HG02981 (cell line): Measurements from ENCODE around the gene ITGAD.

Experiments used
- ATAC-seq: cut with Tn5 transposase; IDR thresholded peaks from one replicate; pipeline ENCODE4 v1.9.1; 2021; ENCODE audit warnings: mild to moderate bottlenecking, moderate library complexity; ENCODE audit not compliant: unreplicated experiment

The ITGAD gene

DNA sequence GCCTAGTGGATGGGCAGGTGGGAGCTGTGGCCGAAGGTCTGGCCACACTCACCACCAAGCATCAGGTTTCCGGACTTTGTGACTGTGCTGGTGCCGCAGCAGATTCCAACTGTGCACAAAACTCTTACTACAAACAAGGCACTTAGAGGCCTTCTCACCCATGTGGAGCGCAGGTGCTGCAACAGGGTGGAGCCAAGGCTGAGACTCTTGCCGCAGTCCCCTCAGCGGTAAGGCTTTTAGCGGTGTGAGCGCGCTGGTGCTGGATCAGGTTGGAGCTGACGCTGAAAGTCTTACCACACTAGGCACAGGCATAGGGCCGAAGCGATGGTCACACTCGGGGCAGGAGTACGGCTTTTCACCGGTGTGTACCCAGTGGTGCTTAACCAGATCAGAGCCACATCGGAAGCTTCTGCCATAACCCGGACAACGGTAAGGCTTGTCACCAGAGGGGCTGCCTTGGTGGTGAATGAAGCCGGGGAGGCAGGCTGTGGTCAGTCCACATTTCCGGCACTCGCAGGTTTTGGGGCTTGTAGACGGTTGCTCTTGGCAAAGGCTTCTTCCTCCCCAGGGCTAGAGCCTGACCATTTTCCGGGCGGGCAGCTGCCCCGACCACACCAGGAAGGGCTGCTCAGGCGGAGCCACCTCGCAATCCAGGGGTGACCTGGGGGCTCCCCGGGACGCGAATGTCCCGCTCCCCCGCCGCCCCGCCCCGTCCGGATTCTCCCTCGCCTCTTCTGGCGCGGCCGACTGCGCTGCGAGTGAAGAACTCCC is 65.1 kb downstream of the ITGAD start:
- ATAC-seq, result peak; percentile 18

DNA sequence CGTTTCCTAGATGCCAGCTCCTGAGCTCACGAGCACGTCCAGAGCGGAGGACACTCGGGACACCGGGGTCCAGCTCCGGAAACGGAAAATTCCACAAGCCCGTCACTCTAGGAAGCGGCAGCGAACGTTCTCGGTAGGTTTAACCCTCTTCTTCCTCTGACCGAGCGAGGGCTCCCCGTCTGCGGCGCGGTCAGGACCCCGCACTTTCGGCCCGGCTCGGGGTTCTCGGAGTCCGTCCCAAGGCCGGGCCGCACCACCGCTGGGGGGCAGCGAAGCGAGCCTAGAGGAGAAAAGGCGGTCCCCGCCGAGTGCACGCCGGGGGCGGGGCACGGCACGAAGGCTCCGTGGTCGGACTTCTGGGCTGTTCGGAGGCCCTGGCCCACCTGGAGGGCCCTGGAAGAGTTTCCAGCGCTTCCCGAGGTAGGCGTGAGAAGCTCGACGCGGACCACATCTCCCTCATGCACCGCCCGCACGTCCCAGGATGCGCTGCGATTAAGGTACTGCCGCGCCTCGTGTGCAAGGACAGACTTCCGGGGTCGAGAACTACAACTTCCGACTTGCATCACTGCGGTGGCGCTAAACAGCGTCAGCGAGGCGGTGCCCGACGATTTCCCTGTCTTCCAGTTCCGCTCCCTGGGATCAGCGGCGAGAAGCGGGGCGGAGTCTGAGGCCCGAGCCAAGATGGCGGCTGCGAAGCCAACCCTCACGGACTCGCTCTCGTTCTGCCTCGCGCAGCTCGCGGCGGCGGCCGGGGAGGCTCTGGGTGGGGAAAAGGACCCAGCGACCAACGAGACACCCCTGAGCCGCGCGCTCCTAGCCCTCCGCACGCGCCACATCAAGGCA is 65.9 kb downstream of the ITGAD start, which contains the start of gene ARMC5:
ARMC5 (plus strand) TSS at position 658 of the 843 bp plus-strand sequence; CDS start at position 682, 24 bp downstream.
- ATAC-seq, result peak; percentile 64

DNA sequence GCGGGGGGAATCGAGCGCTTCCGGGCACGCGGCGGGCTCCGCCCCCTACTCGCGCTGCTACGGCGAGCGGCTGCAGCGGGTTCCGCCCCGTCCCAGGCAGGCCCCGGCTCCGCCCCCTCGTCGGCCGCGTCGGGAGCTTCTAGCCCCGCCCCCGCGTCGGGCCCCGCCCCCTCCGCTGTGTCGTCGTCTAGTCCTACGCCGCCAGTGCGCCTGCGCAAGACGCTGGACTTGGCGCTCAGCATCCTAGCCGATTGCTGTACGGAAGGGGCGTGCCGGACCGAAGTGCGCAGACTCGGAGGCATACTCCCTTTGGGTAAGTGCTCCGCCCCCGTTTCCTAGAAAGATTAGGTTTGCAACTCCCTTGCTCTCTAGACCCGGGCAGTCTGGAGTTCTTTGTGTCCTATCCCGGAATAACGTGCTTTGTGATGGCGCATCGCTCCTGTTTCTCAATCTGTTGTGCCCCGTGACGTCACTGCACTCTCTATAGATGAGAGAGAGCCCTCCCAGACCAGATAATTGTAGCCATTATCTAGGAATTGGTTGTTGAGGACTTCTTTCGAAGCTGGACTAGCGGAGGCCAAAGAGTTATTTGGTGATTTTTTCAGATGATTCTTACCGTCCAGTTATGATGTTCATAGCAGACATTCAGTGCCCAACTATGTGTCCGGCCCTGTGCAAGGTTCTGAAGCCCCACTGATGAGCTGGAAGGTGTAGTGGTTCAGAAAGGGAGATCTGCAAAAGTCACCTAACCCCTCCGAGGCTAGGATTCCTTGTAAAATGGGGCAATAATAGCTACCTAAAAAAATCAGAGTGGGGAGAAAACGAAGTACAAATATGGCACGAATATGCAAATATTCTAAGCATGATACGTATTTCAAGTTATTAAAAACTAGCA is 66.8 kb downstream of the ITGAD start:
- ATAC-seq, result peak; percentile 67

DNA sequence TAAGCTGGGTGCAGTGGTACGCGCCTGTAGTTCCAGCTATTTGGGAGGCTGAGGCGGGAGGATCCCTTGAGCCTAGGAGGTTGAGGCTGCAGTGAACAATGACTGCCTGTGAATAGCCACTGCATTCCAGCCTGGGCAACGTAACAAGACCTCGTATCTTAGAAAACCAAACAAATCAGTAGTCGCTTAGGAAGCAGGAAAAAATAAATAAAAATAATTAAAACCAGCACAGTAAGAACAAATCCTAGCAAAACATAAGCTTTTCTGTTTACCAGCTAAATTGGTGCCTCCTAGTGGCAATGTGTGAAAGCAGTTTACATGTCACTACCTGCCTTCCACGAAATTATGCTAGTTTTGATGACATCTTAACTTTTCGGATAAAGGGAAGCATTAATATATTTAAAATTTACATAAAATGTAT is 67.5 kb downstream of the ITGAD start:
- ATAC-seq, result no peak

DNA sequence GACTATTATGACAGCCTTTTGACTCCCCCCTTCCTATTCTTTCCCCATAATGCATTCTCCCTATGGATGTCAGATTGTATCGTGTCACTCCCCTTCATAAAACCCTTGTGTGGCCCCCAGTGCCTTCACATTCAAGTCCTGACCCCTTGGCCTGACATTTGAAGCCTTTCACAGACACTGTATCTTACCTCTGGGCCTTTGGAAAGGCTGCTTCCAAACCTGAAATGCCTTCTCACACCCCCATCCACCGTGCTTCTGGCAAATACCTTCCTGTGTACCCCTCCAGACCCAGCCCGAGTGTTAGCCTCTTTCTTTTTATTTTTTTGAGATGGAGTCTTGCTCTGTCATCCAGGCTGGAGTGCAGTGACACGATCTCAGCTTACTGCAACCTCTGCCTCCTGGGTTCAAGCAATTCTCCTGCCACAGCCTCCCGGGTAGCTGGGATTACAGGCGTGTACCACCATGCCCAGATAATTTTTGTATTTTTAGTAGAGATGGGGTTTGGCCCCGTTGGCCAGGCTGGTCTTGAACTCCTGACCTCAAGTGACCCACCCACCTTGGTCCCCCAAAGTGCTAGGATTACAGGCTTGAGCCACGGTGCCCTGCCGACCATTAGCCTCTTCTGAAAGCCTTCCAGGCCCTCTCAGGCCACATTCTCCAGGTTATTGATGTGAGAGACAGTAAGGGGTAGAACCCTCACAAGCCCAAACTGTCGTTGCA is 68.2 kb downstream of the ITGAD start:
- no peak for ATAC-seq

GRCh38 chr16:31461921-31462804 is 69.0 kb downstream of the ITGAD start:
- no peak for ATAC-seq

DNA sequence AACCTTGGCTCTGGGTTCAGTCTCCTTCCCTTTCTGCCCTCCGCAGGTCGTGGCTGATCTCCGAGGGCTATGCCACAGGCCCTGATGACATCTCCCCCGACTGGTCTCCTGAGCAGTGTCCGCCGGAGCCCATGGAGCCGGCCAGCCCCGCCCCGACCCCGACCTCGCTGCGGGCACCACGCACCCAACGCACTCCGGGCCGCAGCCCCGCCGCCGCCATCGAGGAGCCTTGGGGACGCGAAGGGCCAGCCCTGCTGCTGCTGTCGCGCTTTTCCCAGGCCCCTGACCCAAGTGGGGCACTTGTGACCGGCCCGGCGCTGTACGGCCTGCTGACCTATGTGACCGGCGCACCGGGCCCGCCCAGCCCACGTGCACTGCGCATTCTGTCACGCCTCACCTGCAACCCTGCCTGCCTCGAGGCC is 71.2 kb downstream of the ITGAD start:
- no peak for ATAC-seq

DNA sequence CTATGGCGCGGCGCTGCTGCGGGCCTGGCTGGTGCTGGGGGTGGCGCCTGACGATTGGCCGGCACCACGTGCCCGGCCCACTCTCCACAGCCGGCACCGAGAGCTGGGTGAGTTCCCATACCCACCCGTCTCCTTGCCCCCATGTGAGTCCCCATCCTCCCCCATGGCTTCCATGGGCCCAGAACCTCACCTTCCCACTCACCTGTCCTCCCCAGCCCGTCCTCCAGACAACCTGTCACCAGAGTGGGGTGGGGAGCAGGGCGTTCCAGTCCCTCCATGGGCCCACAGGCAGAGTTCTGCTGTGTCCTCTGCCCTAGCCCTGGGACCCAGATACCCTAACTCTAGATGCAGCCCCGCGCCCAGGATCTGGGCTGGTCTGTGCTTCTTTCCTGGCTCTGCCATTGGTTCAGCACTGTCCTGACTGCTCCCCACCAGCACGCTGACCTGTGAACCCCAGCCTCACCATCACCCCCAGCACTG is 71.7 kb downstream of the ITGAD start:
- no peak for ATAC-seq

DNA sequence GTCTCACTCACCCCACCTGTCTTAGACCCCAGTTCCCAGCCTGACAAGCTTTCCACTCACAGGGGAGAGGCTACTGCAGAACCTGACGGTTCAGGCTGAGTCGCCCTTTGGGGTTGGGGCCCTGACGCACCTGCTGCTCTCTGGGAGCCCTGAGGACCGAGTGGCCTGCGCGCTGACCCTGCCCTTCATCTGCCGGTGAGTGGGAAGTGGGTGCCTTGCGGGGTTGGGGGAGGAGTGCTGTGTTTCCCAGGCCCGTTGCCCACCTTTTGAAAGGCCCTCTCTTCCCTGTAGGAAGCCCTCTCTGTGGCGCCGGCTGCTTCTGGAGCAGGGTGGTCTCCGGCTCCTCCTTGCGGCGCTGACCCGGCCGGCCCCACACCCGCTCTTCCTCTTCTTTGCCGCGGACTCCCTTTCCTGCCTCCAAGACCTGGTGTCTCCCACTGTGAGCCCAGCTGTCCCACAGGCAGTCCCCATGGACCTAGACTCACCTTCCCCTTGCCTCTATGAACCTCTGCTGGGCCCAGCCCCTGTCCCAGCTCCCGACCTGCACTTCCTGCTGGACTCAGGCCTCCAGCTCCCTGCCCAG is 72.7 kb downstream of the ITGAD start:
- ATAC-seq, result no peak

DNA sequence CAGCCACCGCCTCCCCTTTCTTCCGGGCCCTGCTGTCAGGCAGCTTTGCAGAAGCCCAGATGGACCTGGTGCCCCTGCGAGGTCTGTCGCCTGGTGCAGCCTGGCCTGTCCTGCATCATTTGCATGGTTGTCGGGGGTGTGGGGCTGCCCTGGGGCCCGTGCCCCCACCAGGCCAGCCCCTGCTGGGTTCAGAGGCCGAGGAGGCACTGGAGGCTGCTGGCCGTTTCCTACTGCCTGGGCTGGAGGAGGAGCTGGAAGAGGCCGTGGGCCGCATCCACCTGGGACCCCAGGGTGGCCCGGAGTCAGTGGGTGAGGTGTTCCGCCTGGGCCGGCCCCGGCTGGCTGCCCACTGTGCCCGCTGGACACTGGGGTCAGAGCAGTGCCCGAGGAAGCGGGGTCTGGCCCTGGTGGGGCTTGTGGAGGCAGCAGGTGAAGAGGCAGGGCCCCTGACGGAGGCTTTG is 73.3 kb downstream of the ITGAD start:
- ATAC-seq, result no peak

DNA sequence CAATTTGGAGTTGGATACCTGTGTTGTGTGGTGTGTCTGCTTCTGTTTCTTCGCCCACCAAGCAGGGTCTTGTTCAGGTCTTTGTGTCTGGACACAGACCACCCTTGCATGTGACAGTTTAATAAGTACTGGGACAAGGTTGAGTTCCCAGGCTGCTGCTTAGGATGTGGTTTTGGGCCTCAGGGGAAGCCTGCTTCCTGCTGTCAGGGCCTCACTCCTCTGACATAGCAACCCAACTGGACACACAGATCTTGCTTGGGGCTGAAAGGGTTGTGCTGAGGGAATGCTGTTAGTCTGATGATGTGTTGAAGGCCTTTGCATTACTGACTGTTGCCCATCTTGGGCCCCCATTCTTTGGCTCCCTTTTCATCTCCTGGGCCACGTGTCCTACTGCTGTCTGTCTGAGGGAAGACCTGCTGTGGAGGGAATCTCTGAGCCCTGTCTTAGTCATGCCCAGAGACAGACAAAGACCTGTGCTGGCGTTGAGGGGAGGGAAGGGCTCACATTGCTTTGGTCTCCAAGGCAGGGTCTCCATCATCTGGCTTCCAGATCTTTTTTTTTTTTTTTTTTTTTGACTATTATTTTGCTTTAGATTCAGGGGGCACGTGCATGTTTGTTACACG is 74.1 kb downstream of the ITGAD start:
- peak; percentile 69 for ATAC-seq

DNA sequence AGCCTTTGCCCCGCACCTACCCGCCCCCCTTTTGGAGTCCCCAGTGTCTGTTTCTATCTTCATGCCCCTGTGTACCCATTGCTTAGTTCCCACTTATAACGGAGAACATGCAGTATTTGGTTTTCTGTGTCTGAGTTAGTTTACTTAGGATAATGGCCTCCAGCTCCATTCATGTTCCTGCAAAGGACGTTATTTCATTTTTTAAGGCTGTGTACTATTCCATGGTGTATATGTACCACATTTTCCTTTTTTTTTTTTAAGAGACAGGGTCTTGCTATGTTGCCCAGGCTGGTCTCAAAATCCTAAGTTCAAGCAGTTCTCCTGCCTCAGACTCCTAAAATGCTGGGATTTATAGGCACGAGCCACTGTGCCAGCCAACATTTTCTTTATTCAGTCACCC is 74.7 kb downstream of the ITGAD start:
- ATAC-seq, result no peak

DNA sequence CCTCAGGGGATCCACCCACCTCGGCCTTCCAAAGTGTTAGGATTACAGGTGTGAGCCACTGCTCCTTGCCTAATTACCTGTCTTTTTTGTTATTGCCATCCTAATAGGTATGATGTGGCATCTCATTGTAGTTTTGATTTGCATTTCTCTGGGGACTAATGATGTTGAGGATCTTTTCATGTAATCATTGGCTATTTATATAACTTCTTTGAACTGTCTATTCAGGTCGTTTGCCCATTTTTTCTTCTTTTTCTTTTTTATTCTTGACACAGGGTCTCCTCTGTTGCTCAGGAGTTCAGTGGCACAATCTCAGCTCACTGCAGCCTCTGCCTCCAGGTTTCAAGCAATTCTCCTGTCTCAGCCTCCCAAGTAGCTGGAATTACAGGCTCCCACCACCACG is 77.5 kb downstream of the ITGAD start:
- no peak for ATAC-seq

DNA sequence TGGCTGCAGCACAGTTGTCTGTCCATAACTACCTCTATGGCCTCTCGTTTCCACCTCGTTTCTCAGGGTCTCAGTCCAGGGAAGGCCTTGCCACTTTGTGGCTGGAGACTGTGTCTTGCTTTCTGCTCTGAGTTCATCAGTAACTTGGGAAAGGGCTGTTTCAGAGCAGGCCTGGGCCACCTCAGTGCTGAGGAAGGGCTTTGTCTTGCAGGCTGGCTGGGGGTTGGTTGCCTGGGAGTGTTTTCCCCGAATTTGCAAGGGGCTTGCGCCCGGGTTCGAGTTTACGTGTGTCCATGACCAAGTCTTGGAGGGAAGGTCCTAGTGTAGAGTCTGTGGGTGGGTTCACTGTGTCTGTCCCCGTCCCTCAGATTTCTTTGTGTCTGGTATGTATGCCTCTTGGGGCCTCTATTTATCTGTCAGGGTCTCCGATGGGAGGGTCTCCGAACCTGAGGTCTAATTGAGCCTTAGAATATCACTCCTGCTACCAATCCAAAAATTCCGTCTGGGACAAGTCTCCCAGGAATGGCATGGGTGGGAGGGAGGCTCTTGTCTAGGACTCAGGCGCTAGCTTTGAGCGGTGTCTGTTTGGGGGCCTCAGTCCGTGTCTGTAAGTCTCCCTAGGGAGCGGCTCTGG is 78.2 kb downstream of the ITGAD start:
- ATAC-seq, result no peak

DNA sequence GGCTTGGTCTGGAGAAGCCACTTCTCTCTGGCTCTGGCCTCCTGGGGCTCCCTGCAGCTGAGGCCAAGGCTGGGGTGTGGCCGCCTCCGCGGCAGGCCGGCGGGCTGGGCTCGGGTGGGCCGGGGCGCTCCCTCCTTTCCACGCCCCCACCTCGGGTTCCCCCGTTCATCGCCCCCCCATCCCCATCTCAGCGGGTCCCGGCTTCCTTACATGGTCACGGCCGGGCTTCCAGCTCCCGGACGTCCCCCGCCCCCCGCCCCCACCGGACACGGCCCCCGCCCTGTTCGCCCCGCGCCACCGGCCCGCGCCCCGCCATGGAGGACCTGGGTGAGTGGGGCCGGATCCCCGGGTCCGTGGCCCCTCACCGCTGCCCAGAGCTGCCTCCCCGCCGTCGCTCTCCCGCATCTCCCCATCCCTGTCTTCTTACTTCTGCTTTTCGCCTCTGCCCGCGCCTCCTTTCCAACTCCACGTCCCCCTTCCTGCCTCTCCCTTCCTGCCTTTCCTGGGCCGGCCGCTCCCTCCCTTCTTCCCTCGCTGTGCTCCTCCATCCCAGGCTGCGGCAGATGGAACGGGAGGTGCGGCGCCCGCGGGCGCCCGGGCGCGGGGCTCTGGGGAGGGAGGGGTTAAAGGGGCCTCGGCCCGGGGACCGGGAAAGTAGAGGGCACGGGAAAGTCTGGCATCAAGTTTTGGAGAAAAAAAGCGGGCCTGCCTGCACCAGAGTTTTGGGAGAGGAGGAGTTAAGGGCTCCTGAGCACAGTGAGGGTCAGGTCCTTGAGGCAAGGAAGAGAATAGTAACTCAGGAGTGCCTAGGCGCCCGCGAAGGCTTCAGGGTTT is 79.0 kb downstream of the ITGAD start, which contains the start of gene TGFB1I1:
TGFB1I1 (plus strand) TSS at position 278 of the 834 bp plus-strand sequence; CDS start at position 315, 37 bp downstream.
- no peak for ATAC-seq

DNA sequence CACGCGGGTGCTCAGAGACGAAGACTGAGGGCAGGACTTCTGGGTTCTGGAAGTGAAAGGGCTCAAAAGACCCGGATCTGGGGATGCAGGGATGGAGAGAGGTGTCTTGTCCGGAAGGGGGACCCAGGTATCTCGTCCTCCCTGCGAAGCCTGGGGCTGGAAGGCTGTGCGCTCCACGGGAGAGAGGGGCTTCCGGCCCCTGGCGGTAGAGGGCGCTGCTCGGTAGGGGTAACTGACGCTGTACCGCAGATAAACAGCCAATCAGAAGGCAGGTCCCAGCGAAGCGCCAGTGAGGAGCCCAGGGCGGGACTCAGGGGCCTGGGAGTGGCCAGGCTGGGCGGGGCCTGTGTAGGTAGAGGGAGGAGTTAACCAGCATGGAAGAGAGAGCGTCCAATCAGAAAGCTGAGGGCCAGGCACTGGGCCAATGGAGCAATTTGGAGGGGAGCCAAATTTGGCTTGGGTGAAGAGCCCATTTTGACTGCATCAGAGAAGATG is 79.6 kb downstream of the ITGAD start:
- no peak for ATAC-seq
